ENCODE measurements around the gene RBM18. TPM values are rescaled to one million over a fixed set of nuclear protein-coding genes. Genes with fewer than 3 reads are reported as not detected.
A peak's percentile ranks its signal among the peaks of the same experiment; 100 is the strongest.

The RBM18 gene, protein sequence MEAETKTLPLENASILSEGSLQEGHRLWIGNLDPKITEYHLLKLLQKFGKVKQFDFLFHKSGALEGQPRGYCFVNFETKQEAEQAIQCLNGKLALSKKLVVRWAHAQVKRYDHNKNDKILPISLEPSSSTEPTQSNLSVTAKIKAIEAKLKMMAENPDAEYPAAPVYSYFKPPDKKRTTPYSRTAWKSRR
- 8.1 and 10.8 TPM in 2 replicates for total RNA-seq (2014; rRNA removed; shearing (Covaris generic); ENCODE audit: low replicate concordance)

DNA sequence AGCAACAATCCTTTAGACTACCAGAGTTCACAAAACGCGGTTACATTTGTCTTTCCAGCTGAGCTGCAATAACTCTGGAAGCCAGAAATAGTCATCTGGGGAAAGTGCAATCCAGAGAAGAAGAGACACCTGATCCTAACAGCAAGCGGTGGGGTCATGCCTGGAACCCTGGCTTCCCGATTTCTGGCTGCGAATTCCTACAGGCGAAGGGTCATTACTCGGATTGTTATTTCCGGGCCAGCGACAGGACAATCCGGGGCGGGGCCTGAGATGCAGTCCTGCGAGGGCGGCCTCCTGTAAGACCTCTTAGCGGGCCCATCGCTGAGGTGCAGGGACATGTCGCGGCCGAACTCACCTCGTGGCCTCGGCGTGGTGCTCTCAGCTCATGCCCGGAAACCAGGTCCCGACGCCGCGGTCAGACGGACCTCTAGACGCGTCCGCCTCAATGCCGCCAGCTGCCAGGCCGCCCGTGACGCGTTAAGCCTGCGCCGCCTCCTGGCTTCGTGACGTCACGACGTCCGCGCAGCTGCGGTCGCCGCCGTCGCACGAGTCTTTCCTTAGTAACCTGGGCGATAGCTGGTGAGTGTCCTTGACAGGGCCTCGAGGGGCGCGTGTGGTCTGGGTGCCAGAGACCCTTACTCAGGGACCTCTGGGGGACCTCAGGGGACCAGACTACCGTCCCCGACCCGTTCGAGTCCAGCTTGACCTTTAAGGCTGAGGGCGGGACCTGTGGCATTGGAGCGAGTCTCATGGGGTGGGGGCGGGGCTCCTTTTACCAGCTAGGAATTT is at the start of gene RBM18, which contains the start of gene MRRF:
TSS of gene RBM18 (minus strand) at position 481 of the 789 bp plus-strand sequence. CDS start 3,348 bp downstream, outside the sequence.
TSS of gene MRRF (plus strand) at position 523 of the 789 bp plus-strand sequence. CDS start 6,010 bp downstream, outside the sequence.
- H3K4me3 ChIP-seq: peak within 1 kb of the TSS; percentile 86
- no peaks in the 10 kb centered on the region for H3K9me3 ChIP-seq
- no peaks in the 10 kb centered on the region for H3K27me3 ChIP-seq
- H3K36me3 ChIP-seq: peaks cover 31% of the 10 kb centered on the region
- peak; percentile 93 for DNase-seq

DNA sequence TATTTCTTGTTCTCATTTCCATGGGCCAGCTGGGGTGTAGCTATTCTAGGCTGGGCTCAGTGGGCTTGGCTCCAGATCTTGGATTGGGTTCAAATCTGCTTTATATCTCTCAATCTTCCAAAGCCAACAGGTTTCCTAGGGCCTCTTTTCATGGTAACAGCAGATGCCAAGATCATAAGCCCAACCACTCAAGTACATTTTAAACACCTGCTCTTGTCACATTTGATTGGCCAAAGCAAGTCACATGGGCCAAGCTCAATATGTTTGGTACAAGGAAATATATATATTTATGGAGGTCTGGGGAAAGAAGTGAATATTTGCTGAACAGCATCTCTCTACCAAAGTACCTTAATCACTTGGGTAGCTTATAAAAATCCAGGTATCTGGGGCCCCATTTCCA is 49.5 kb upstream of the RBM18 start:
- H3K9me3 ChIP-seq: no peaks in the 10 kb centered on the region
- H3K27me3 ChIP-seq: no peaks in the 10 kb centered on the region
- no peak overlapping the region for H3K4me3 ChIP-seq
- no peak for DNase-seq
- H3K36me3 ChIP-seq: peaks cover 45% of the 10 kb centered on the region

DNA sequence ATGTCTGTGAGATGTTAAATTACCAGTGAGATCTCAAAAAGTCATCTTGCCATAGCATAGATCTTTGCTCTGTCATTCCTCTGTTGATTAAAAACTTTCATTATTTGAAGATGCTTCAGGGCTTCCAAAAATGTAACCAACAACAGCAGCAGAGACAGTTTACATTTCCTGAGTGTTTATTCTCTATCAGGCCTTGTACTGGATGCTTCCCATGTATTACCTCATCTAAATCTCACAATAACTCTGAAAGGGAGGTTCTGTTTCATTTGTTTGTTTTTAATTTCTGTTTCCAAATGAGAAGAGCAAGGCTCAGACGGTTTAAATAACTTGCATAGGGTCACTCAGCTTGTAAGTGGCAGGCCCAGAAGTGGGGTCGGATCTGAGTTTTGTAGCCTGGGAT is 45.2 kb upstream of the RBM18 start:
- Histone ChIP-seq H3K36me3 (peaks cover 57% of the 10 kb centered on the region), H3K27me3 (no peaks in the 10 kb centered on the region), H3K4me3 (no peak overlapping the region), H3K9me3 (no peaks in the 10 kb centered on the region)
- DNase-seq: no peak

DNA sequence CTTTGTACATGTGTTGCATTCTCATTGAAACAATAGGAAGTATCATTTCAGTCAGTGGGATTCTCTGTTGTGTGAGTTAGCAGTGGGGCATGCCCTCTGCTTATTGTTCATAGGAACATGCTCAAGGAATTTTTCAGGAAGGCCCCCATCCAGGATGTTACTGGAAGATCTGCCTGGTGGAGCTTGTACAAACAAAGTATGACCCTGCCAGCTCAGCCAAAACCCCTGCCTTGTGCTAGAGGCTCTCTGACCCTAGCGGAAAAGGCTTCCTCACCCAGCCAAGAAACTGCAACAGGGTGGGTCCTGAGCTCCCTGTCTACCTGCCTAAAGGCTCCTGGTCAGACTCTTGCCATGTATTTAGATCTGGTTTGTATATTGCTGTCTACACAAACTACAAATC is 43.3 kb upstream of the RBM18 start:
- Histone ChIP-seq H3K36me3 (peaks cover 51% of the 10 kb centered on the region), H3K4me3 (no peak overlapping the region), H3K9me3 (no peaks in the 10 kb centered on the region), H3K27me3 (no peaks in the 10 kb centered on the region)
- no peak for DNase-seq

DNA sequence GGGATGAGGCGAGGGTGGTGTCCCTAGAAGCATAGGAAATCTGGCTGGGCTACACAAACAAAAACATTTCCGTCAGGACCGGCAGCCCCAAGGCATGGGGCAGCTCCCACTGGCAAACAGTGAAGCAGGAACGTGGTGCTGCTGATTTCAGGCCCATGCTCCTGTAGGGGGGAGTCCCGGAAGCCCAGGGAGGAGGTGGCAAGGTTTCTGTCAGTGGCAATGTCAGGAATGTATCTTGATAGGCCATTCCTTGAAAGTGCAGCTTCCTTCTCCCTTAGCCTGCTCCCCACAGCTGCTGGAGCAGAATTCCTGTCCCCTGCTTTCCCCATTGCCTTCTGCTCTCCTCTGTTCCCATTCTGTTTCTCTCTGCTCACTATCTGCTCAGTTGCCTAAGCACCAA is 42.4 kb upstream of the RBM18 start:
- Histone ChIP-seq H3K4me3 (no peak overlapping the region), H3K9me3 (no peaks in the 10 kb centered on the region), H3K36me3 (peaks cover 53% of the 10 kb centered on the region), H3K27me3 (no peaks in the 10 kb centered on the region)
- DNase-seq: no peak

DNA sequence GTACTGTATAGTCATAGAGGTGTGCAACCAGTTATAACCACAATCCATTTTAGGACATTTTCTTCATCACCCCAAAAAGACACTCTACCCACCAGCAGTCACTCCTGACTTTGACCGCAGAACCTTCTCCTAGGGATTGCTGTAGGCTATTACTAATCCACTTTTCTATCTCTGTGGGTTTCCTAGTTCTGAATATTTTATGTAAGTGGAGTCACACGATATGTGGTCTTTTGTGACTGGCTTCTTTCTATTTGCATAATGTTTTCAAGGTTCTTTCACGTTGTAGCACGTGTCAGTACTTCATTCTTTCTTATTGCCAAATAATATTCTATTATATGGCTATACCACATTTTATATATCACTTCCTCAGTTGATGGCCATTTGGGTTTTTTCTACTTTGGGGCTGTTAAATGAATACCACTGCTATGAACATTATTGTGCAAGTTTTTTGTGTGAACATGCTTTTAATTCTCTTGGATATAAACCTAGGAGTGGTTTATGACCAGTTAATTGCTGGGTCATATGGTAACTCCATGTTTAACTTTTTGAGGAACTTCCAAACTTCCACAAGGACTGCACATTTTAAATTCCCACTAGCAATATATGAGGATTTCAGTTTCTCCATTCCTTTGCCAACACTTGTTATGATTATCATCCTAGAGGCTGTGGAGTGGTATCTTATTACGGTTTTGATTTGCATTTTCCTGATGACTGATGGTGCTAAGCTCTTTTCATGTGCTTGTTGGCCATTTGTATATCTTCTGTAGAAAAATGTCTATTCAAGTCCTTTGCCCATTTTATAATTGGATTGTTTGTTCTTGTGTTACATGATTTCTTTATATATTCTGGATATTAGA is 37.8 kb upstream of the RBM18 start:
- H3K36me3 ChIP-seq: peaks cover 50% of the 10 kb centered on the region
- no peaks in the 10 kb centered on the region for H3K9me3 ChIP-seq
- H3K4me3 ChIP-seq: no peak overlapping the region
- DNase-seq: no peak
- no peaks in the 10 kb centered on the region for H3K27me3 ChIP-seq

DNA sequence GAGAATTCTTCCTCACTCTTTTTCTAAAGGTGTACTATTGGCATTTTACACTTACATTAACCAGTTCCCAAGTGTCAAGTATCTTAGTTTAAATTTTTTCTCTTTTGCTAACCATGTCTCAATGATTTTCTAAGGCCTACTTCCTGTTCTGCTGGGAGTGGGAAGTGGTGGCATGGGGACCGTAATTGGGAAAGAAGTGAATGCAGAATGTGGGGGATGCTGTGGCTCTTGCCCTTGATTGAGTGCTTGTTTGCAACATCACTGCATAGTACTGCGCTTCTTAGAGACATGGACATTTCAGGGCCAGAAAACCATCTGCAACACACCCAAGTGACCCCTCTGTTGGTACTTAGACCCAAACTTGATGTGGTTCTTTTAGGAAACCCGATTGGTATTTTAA is 32.9 kb upstream of the RBM18 start:
- Histone ChIP-seq H3K36me3 (peaks cover 60% of the 10 kb centered on the region), H3K27me3 (no peaks in the 10 kb centered on the region), H3K4me3 (no peak overlapping the region), H3K9me3 (no peaks in the 10 kb centered on the region)
- no peak for DNase-seq

DNA sequence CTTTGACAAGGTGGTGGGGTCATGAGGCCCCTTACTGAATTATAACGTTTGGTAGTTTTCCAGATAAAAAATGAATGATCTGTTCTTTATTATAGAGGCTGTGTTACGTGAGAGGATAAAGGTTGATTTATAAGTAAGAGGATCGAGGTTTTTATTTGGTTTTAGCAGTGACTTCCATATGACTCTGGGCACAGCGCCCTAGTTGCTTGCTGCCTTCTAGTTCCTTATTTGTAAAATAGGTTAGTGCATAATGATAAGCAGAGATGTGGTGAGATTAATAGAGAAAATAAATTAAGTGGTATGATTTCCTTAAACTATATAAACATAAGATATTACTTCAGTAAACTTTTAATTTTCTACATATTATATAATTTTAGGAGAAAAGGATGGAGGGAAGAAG is 29.9 kb upstream of the RBM18 start:
- H3K9me3 ChIP-seq: no peaks in the 10 kb centered on the region
- peaks cover 75% of the 10 kb centered on the region for H3K36me3 ChIP-seq

DNA sequence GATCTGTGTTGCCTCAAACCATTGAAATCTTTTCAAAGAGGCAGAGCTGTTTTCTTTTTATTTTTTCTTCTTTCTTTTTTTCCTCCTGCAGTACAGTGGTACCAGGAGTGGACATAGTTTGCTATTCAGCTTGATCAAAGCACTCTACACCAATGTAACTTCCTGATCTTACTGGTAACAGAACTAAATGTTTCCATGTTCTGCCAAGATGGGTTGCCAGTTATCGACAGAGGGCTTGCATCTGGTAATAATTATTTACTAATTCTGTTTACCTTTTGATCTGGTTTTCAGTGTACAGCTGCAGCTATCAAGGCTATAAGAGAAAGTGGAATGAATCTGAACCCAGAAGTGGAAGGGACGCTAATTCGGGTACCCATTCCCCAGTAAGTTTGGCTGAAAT is 26.8 kb upstream of the RBM18 start:
- H3K4me3 ChIP-seq: no peak overlapping the region
- no peak for DNase-seq
- no peaks in the 10 kb centered on the region for H3K9me3 ChIP-seq
- H3K27me3 ChIP-seq: no peaks in the 10 kb centered on the region
- H3K36me3 ChIP-seq: peaks cover 74% of the 10 kb centered on the region

More for the DNA sequence above, 29.9 kb upstream of the RBM18 start:
- no peak overlapping the region for H3K4me3 ChIP-seq
- H3K27me3 ChIP-seq: no peaks in the 10 kb centered on the region
- DNase-seq: no peak

DNA sequence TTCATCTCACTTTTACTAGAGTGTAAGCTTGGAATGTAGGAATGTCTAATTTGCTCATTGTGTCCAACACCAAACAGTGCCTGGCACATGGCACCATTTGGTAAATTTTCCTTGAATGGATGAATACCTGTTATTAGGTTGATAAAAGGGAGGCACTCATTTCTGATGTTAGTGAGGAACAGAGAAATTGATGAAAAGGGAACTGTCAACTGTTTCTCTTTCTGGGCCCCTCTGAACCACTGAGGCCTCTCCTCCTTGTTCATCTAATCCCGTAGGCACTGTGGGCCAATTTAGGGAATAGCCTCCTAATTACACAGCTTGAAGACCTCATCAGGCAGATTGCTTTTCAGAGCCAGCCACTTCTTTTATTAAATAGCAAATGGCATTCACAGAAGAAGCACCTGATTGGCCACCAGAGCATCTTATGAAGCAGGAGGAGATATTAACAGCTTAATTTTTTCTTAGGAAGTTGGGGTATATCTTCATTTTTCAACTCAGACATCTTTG is 22.6 kb upstream of the RBM18 start:
- H3K9me3 ChIP-seq: no peaks in the 10 kb centered on the region
- no peak overlapping the region for H3K4me3 ChIP-seq
- H3K36me3 ChIP-seq: peaks cover 72% of the 10 kb centered on the region
- no peak for DNase-seq
- H3K27me3 ChIP-seq: no peaks in the 10 kb centered on the region

DNA sequence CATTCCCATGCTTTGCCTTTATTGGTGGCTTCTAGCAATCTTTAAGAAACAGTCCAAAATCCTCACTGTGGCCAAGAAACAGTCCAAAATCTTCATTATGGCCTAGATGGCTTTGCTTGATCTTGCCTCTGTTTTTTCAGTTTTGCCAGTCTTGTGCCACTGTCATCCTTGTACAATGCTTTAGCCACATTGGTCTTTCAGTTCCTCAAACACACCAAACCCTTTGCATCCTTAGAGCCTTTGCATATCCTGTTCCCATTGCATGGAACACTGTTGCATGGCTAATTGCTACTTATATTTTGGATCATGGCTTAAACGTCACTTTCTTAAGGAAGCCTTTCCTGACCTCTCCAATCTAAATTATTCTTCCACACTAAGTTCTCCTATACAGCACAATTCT is 22.1 kb upstream of the RBM18 start:
- DNase-seq: no peak
- Histone ChIP-seq H3K9me3 (no peaks in the 10 kb centered on the region), H3K27me3 (no peaks in the 10 kb centered on the region), H3K4me3 (no peak overlapping the region), H3K36me3 (peaks cover 73% of the 10 kb centered on the region)

DNA sequence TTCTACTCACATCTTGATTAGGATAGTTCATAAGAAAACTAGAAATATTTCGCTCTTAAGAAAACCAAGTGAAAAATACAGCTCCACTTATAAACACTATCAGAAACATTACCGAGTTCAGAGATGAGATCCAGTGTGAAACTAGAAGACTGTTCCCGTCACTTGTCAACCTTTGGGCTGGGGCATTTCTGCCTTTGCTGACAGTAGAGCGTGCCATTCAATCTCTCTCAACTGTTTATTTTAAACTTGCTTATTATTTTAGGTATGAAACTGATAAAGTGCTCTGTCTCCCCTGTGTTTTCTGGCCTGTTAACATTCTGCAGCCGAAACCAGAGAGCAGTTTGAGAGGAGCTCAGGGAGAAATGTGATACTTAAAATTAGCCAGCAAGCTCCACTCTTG is 16.7 kb upstream of the RBM18 start:
- peaks cover 10% of the 10 kb centered on the region for H3K9me3 ChIP-seq
- no peaks in the 10 kb centered on the region for H3K27me3 ChIP-seq
- H3K36me3 ChIP-seq: peaks cover 89% of the 10 kb centered on the region
- DNase-seq: no peak
- no peak overlapping the region for H3K4me3 ChIP-seq

DNA sequence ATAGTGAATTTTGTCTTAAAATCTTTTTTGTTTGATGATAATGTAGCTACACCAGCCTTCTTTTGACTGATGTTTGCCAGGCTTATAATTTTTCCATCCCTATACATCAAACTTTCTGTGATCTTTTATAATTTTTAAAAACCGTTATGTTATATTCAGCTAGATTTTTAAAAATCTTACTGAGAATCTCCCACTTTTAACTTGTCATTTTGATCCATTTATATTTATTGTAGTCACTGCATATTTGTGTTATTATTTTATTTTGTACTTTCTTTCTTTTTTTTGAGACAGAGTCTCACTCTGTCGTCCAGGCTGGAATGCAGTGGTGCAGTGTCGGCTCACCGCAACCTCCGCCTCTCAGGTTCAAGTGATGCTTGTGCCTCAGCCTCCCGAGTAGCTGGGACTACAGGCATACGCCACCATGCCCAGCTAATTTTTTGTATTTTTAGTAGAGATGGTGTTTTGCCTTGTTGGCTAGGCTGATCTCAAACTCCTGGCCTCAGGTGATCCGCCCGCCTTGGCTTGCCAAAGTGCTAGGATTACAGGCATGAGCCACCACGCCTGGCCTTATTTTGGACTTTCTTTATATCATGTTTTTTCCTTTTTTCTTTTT is 12.8 kb upstream of the RBM18 start:
- Histone ChIP-seq H3K9me3 (peaks cover 16% of the 10 kb centered on the region), H3K4me3 (no peak overlapping the region), H3K36me3 (peaks cover 96% of the 10 kb centered on the region), H3K27me3 (no peaks in the 10 kb centered on the region)
- DNase-seq: no peak

DNA sequence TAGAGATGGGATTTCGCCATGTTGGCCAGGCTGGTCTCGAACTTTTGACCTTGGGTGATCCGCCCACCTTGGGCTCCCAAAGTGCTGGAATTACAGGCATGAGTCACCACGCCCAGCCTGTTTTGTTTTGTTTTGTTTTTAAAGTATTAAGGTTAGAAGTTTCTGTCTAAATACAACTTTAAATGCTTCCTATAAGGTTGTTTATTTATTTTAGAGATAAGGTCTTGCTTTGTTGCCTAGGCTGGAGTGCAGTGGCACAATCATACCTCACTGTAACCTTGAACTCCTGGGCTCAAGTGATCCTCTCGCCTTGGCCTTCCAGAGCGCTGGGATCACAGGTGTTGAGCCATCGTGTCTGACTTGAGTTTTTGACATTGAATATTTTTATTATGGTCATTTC is 11.5 kb upstream of the RBM18 start:
- DNase-seq: peak; percentile 53
- H3K27me3 ChIP-seq: no peaks in the 10 kb centered on the region

DNA sequence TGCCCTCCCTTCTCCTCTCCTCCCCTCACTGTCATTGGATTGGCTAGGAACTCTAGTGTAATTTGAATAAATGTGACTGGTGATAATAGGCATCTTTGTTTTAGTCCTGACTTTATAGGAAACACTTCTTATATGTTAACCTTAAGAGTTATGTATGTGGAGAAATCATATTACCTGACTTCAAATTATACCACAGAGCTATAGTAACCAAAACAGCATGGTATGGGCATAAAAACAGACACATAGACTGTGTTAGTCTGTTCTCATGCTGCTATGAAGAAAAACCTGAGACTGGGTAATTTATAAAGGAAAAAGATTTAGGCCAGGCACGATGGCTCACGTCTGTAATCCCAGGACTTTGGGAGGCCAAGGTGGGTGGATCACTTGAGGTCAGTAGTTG is 9.4 kb upstream of the RBM18 start:
- H3K4me3 ChIP-seq: no peak overlapping the region
- H3K36me3 ChIP-seq: peaks cover 81% of the 10 kb centered on the region
- H3K9me3 ChIP-seq: peaks cover 16% of the 10 kb centered on the region
- H3K27me3 ChIP-seq: no peaks in the 10 kb centered on the region
- no peak for DNase-seq

More for the DNA sequence above, 11.5 kb upstream of the RBM18 start:
- Histone ChIP-seq H3K36me3 (peaks cover 95% of the 10 kb centered on the region), H3K9me3 (peaks cover 16% of the 10 kb centered on the region), H3K4me3 (no peak overlapping the region)

DNA sequence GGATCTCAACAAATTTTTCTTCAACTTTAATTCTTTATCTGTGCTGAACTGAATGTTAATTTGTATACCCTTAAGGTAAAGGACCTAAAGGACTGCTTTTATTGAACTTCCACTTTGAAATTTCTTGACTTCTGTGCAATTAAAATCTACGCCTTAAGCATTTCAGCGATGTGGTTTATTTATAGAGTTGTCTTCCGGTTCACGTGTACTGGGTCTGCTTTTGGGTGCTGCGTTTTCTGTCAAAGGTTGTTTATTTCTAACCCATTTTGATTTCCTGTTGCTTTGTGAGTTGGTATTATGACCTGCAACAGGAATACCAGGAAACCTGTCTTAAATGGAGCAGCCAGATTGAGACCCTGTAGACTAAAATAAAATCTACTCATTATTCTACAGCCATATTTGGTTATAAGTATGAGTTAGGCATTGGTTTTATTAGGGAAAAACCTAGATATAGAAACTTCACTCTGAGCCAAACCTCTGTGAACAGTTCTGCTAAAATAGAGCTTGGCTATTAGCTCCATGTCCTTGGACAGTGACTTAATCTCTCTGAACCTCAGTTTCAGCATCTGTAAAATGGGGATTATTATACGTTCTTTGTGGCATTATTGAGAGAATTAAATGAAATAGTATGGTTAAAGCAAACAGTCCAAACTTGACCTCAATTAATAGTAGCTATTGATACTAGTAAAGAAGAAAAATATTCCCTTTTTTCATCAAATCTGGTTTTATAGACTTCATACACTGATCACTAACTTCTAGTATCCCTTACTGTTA is 3.6 kb upstream of the RBM18 start:
- Histone ChIP-seq H3K36me3 (peaks cover 36% of the 10 kb centered on the region), H3K9me3 (no peaks in the 10 kb centered on the region), H3K4me3 (no peak overlapping the region), H3K27me3 (no peaks in the 10 kb centered on the region)
- DNase-seq: no peak
